SK-MEL-5 (cell line): ENCODE data around the gene PERM1. TPM values are rescaled to one million over a fixed set of nuclear protein-coding genes. Genes with fewer than 3 reads are reported as not detected.
"Not testable (repeated sequence)": the region's sequence is repeated elsewhere in the genome, so short reads cannot be mapped to it uniquely, and the experiment has no call there.

Source experiments
- DNase-seq: peaks from one replicate; pipeline ENCODE4 v3.0.0-alpha.2; 2016; ENCODE audit warnings: low read depth, low spot score
- in situ Hi-C: cut with HindIII; loops from 2 replicates; pipeline ENCODE4 v1.10.0; 2016; ENCODE audit warnings: low sequenced_read_pairs, high pct_unique_total_duplicates, low pct_unique_long_range_greater_than_20kb
- total RNA-seq: library from RNA; depleted of rRNA; stranded (reverse); fragments of >200 nt; shearing (Covaris generic); gene quantifications from 2 replicates; pipeline ENCODE4 v1.2.3, GENCODE V29; 2014

Gene PERM1
- total RNA-seq, 1 experiment from 2014 or later: 0.85 TPM

GRCh38 chr1:1019122-1019999, 37.5 kb upstream of the PERM1 start:
- in situ Hi-C loops: no loop called here
- peak; percentile 72 for DNase-seq

- DNase-seq, in situ Hi-C loops: not testable (repeated sequence)
Measured at GRCh38 chr1:1018321-1018685, 36.4 kb upstream of the PERM1 start.

- in situ Hi-C loops, DNase-seq: not testable (repeated sequence)
Measured at GRCh38 chr1:1017397-1018320, 35.8 kb upstream of the PERM1 start.

GRCh38 chr1:1014799-1015681, 33.1 kb upstream of the PERM1 start:
- in situ Hi-C loops: no loop called here
- no peak for DNase-seq

- in situ Hi-C loops: no loop called here
- no peak for DNase-seq
Measured at GRCh38 chr1:1013922-1014648, 32.2 kb upstream of the PERM1 start.

- in situ Hi-C loops: no loop called here
Measured at GRCh38 chr1:1013105-1013921, 31.4 kb upstream of the PERM1 start, which contains the start of gene ISG15. Gene ISG15, plus strand, starts transcription at chr1:1013497. Its CDS starts 77 bp downstream, at chr1:1013574.

GRCh38 chr1:1012736-1013104, 30.8 kb upstream of the PERM1 start:
- DNase-seq, in situ Hi-C loops: not testable (repeated sequence)

More at GRCh38 chr1:1013105-1013921, 31.4 kb upstream of the PERM1 start, which contains the start of gene ISG15:
- peak; percentile 71 for DNase-seq

- in situ Hi-C loops: no loop called here
- DNase-seq: no peak
Measured at GRCh38 chr1:1011396-1011949, 29.6 kb upstream of the PERM1 start.

GRCh38 chr1:1010131-1010530, 28.2 kb upstream of the PERM1 start:
- in situ Hi-C loops, DNase-seq: not testable (repeated sequence)

GRCh38 chr1:1006305-1007159, 24.6 kb upstream of the PERM1 start:
- in situ Hi-C loops: no loop called here
- no peak for DNase-seq

- in situ Hi-C loops: no loop called here
Measured at GRCh38 chr1:1005774-1006304, 23.9 kb upstream of the PERM1 start.

GRCh38 chr1:1004780-1005697, 23.1 kb upstream of the PERM1 start:
- no peak for DNase-seq
- in situ Hi-C loops: no loop called here

More at GRCh38 chr1:1005774-1006304, 23.9 kb upstream of the PERM1 start:
- DNase-seq: no peak

GRCh38 chr1:1004420-1004779, 22.5 kb upstream of the PERM1 start:
- no peak for DNase-seq
- in situ Hi-C loops: no loop called here
